Glutamatergic neuron (in vitro differentiated cells): ENCODE measurements around the gene EXOG. TPM values are rescaled to one million over a fixed set of nuclear protein-coding genes. Genes with fewer than 3 reads are reported as not detected.
"Not testable (repeated sequence)": the region's sequence is repeated elsewhere in the genome, so short reads cannot be mapped to it uniquely, and the experiment has no call there.

Experiments
- DNase-seq: peaks from one replicate; pipeline ENCODE4 v3.0.0; 2022
- H3K27ac Mint-ChIP-seq: one replicate; pipeline ENCODE4 v1.8.0; 2020; ENCODE audit warnings: mild to moderate bottlenecking, mixed read lengths, inconsistent platforms; ENCODE audit not compliant: unreplicated experiment
- H3K27me3 Mint-ChIP-seq: one replicate; pipeline ENCODE4 v1.8.0; 2020; ENCODE audit warnings: mild to moderate bottlenecking, moderate library complexity, mixed read lengths, inconsistent platforms; ENCODE audit not compliant: unreplicated experiment
- H3K36me3 Mint-ChIP-seq: one replicate; pipeline ENCODE4 v1.8.0; 2020; ENCODE audit warnings: mild to moderate bottlenecking, mixed read lengths, inconsistent platforms; ENCODE audit not compliant: unreplicated experiment
- H3K4me1 Mint-ChIP-seq: one replicate; pipeline ENCODE4 v1.8.0; 2020; ENCODE audit warnings: mild to moderate bottlenecking, low read depth, mixed read lengths, inconsistent platforms; ENCODE audit not compliant: unreplicated experiment
- H3K4me3 Mint-ChIP-seq: one replicate; pipeline ENCODE4 v1.8.0; 2020; ENCODE audit warnings: mild to moderate bottlenecking, mixed read lengths, inconsistent platforms; ENCODE audit not compliant: unreplicated experiment
- H3K9me3 Mint-ChIP-seq: one replicate; pipeline ENCODE4 v1.8.0; 2020; ENCODE audit warnings: mild to moderate bottlenecking, moderate library complexity, mixed read lengths, inconsistent platforms; ENCODE audit not compliant: unreplicated experiment
- total RNA-seq: library from RNA; stranded (reverse); fragmentation: NEBNext Ultra II Directional; extraction: Animal tissue kit (Norgen Biotek cat#: 25700); gene quantifications from one replicate; pipeline ENCODE4 v1.2.1, GENCODE V29; 2021; ENCODE audit not compliant: unreplicated experiment
- TF ChIP-seq, protein P1 (sequence below): fragments of 200-600 bp; sonication (generic); IDR thresholded peaks from one replicate; pipeline ENCODE4 v1.5.0; 2021; ENCODE audit not compliant: partially characterized antibody, unreplicated experiment

The EXOG gene
- total RNA-seq, 1 donor from 2014 or later, result 20.9 TPM

DNA sequence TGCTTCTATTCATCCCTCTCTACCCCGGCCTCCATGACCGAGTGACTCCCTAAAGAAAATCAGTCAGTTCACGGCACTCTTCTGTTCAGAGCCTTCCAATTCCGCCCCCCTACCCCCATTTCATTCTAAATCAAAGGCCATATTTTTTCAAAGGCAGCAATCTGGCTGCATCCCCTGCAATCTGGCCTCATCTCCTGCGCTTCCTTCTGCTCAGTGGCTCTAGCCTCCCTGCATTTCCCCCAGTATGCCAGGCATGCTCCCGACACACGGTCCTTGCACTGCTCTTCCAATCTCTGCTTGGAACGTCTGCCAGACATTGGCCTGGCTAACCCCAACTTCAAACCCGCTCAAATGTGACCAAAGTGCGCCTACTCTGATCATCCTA is 67.7 kb downstream of the EXOG start:
- Mint-ChIP-seq H3K27me3 (peaks cover 2% of the 10 kb centered on the region), H3K4me1 (no peaks in the 10 kb centered on the region), H3K9me3 (no peaks in the 10 kb centered on the region), H3K27ac (no peak overlapping the region), H3K4me3 (no peak overlapping the region), H3K36me3 (peaks cover 4% of the 10 kb centered on the region)
- TF ChIP-seq, protein P1, sequence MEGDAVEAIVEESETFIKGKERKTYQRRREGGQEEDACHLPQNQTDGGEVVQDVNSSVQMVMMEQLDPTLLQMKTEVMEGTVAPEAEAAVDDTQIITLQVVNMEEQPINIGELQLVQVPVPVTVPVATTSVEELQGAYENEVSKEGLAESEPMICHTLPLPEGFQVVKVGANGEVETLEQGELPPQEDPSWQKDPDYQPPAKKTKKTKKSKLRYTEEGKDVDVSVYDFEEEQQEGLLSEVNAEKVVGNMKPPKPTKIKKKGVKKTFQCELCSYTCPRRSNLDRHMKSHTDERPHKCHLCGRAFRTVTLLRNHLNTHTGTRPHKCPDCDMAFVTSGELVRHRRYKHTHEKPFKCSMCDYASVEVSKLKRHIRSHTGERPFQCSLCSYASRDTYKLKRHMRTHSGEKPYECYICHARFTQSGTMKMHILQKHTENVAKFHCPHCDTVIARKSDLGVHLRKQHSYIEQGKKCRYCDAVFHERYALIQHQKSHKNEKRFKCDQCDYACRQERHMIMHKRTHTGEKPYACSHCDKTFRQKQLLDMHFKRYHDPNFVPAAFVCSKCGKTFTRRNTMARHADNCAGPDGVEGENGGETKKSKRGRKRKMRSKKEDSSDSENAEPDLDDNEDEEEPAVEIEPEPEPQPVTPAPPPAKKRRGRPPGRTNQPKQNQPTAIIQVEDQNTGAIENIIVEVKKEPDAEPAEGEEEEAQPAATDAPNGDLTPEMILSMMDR, result no peak
- no peak for DNase-seq

- Mint-ChIP-seq H3K4me3 (no peak overlapping the region), H3K4me1 (no peaks in the 10 kb centered on the region), H3K27ac (no peak overlapping the region), H3K9me3 (no peaks in the 10 kb centered on the region), H3K36me3 (peaks cover 4% of the 10 kb centered on the region), H3K27me3 (peaks cover 2% of the 10 kb centered on the region)
- TF ChIP-seq, protein P1, result no peak
- DNase-seq, result no peak
Observed at GRCh38 chr3:38564631-38565338, 68.6 kb downstream of the EXOG start.

DNA sequence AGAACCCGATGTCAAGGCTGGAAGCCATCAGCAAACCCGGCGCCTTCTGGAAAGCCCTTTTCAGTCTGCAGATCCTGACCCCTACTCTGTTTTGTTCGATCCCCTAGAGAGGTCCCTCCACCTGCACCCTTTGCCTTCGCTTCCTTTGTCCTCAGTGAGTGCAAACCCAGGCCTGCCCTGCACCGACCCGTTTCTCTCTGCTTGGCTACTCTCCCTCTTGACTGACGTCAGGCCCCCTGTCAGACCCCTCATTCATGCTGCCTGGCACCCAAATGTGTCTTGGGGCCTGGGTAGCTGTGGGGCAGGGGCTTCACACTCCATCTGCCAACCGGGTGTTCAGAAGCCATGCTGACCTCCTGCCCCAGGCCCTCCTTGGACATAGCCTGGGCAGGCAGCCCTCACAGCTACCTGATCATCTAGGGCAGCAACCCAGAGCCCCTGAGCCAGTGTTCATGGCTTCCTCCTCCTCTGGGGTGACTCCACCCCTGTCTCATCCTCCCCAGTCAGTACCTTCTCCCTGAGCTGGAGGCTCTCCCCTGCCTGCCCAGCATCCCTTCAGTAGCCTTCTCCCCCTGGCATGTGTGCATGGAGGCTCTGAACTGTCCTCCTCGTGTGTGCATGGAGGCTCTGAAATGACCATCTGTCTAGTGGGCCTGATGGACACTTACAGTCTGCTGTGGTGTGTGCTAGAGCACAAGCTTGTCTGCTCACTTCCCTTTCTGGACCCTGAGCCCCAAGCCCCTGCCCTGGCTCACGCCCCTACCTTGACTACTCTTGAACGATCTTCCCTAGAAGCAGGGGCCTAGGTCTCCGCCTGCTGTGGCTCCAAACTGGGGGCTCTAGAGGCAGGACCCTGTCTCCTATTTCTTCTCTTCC is 69.4 kb downstream of the EXOG start:
- Mint-ChIP-seq H3K4me3 (no peak overlapping the region), H3K27ac (no peak overlapping the region), H3K4me1 (no peaks in the 10 kb centered on the region), H3K9me3 (no peaks in the 10 kb centered on the region), H3K36me3 (peaks cover 4% of the 10 kb centered on the region), H3K27me3 (peaks cover 2% of the 10 kb centered on the region)
- no peak for DNase-seq
- TF ChIP-seq, protein P1, result no peak

DNA sequence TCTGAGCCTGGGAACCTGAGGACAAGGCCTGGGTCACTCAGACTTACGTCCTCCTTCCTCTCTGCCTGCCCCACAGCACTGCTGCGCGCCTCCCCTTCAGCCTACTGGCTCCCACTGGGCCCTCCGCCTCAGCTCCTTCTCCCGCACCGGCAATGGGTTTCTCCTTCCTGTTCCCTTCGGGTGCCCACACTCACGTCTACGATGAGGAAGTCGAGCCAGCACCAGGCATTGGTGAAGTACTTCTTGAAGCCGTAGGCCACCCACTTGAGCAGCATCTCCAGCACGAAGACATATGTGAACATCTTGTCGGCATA is 70.0 kb downstream of the EXOG start:
- TF ChIP-seq, protein P1, result no peak
- H3K27ac Mint-ChIP-seq, result no peak overlapping the region
- no peak for DNase-seq
- peaks cover 4% of the 10 kb centered on the region for H3K36me3 Mint-ChIP-seq
- H3K4me3 Mint-ChIP-seq, result no peak overlapping the region
- no peaks in the 10 kb centered on the region for H3K4me1 Mint-ChIP-seq
- H3K27me3 Mint-ChIP-seq, result peaks cover 2% of the 10 kb centered on the region
- H3K9me3 Mint-ChIP-seq, result no peaks in the 10 kb centered on the region

- not testable (repeated sequence) for H3K4me1 Mint-ChIP-seq, H3K27ac Mint-ChIP-seq, H3K4me3 Mint-ChIP-seq, H3K9me3 Mint-ChIP-seq, H3K36me3 Mint-ChIP-seq, DNase-seq, H3K27me3 Mint-ChIP-seq
Observed at GRCh38 chr3:38566794-38567193, 70.7 kb downstream of the EXOG start.
